ENCODE data around the gene FAM111A.

DNA sequence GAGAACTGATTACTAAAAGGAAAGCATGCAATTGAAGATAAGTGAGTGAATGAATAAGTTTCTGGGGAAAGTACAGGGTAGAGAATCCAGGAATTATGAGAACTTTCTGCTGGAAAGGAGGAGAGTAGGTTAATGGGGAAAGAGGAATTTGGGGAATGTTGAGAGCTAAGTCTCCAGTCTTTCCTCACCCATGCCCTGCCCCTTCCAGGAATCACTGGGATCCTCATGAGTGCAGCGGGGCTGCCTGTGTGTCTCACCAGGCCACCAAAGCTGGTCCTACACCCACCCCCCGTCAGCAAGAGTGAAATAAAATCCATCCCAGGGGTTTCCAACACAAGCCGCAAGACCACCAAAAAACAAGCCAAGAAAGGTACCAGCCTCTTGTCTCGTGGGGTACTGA lies 46.3 kb downstream of the FAM111A start:
- TF ChIP-seq EZH2 (IDR thresholded peaks at IDR 0.05; ENCODE audit: borderline replicate concordance, low read depth, low read length, poor library complexity, severe bottlenecking), result no peak
- TF ChIP-seq, protein P1, sequence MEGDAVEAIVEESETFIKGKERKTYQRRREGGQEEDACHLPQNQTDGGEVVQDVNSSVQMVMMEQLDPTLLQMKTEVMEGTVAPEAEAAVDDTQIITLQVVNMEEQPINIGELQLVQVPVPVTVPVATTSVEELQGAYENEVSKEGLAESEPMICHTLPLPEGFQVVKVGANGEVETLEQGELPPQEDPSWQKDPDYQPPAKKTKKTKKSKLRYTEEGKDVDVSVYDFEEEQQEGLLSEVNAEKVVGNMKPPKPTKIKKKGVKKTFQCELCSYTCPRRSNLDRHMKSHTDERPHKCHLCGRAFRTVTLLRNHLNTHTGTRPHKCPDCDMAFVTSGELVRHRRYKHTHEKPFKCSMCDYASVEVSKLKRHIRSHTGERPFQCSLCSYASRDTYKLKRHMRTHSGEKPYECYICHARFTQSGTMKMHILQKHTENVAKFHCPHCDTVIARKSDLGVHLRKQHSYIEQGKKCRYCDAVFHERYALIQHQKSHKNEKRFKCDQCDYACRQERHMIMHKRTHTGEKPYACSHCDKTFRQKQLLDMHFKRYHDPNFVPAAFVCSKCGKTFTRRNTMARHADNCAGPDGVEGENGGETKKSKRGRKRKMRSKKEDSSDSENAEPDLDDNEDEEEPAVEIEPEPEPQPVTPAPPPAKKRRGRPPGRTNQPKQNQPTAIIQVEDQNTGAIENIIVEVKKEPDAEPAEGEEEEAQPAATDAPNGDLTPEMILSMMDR (conservative IDR thresholded peaks at IDR 0.05; ENCODE audit: low read depth, low read length), result no peak

All from A673 (cell line).